HEK293 (cell line): ENCODE measurements around the gene APOLD1.

Experiments used
- CTCF ChIA-PET: fragments of 350-600 bp; formaldehyde crosslinking; extraction: SDS; loops from one replicate; lab custom pipeline; 2021; ENCODE audit warnings: antibody characterized with exemption; lab: Yijun Ruan, JAX
- POLR2A ChIA-PET: fragments of 300-600 bp; formaldehyde crosslinking; extraction: SDS; loops from one replicate; lab custom pipeline; 2020; ENCODE audit warnings: antibody characterized with exemption, inconsistent platforms; lab: Yijun Ruan, JAX
- H3K27ac ChIP-seq: fragments of 200-500 bp; sonication (Bioruptor generic); 2 replicates; pipeline ENCODE4 v1.5.1; 2014; ENCODE audit warnings: low read depth, low read length, control low read depth, inconsistent platforms; ENCODE audit errors: extremely low read depth
- H3K36me3 ChIP-seq, 2 experiments: fragments of 200-500 bp in 1 of 2; sonication (Bioruptor generic) in 1 of 2; 1 replicate in 1 of 2; 2 replicates in 1 of 2; pipeline ENCODE4 v1.5.1; 2014 to 2017; ENCODE audit warnings: inconsistent platforms in 2 of 2, low read length in 2 of 2; ENCODE audit not compliant: control insufficient read depth in 2 of 2, insufficient read depth in 1 of 2
- H3K4me1 ChIP-seq: fragments of 200-500 bp; sonication (Bioruptor generic); 2 replicates; pipeline ENCODE4 v1.5.1; 2014; ENCODE audit warnings: mild to moderate bottlenecking, low read length, inconsistent platforms; ENCODE audit not compliant: control insufficient read depth, insufficient read depth
- H3K4me3 ChIP-seq: 2 replicates; pipeline ENCODE4 v1.5.1; 2011; ENCODE audit warnings: low read depth, mild to moderate bottlenecking, control low read depth, low read length, moderate library complexity
- H3K9me3 ChIP-seq: fragments of 200-500 bp; sonication (Bioruptor generic); 2 replicates; pipeline ENCODE4 v1.5.1; 2014; ENCODE audit warnings: low read depth, low read length, inconsistent platforms; ENCODE audit not compliant: control insufficient read depth, insufficient read depth
- GLIS1 ChIP-seq: fragments of 450-650 bp; formaldehyde crosslinking; IDR thresholded peaks from 2 replicates; pipeline ENCODE4 v1.5.1; 2016; ENCODE audit warnings: missing biosample characterization, missing genetic modification characterization
- KLF17 ChIP-seq: fragments of 450-650 bp; formaldehyde crosslinking; IDR thresholded peaks from 2 replicates; pipeline ENCODE4 v1.5.1; 2016; ENCODE audit warnings: missing biosample characterization, missing genetic modification characterization
- OVOL3 ChIP-seq: fragments of 450-650 bp; formaldehyde crosslinking; IDR thresholded peaks from 2 replicates; pipeline ENCODE4 v1.5.1; 2016; ENCODE audit warnings: missing biosample characterization, missing genetic modification characterization
- SALL2 ChIP-seq: fragments of 450-650 bp; formaldehyde crosslinking; IDR thresholded peaks from 2 replicates; pipeline ENCODE4 v1.5.0; 2017; ENCODE audit warnings: missing biosample characterization, mild to moderate bottlenecking, missing genetic modification characterization, borderline replicate concordance
- SP3 ChIP-seq: fragments of 450-650 bp; formaldehyde crosslinking; IDR thresholded peaks from 2 replicates; pipeline ENCODE4 v1.5.1; 2016; ENCODE audit warnings: missing biosample characterization, missing genetic modification characterization
- ZBTB6 ChIP-seq: fragments of 450-650 bp; formaldehyde crosslinking; IDR thresholded peaks from 2 replicates; pipeline ENCODE4 v1.5.1; 2017; ENCODE audit warnings: missing biosample characterization, missing genetic modification characterization
- ZBTB8A ChIP-seq: fragments of 450-650 bp; formaldehyde crosslinking; IDR thresholded peaks from 2 replicates; pipeline ENCODE4 v1.5.1; 2016; ENCODE audit warnings: missing biosample characterization, missing genetic modification characterization
- ZNF221 ChIP-seq: fragments of 450-650 bp; formaldehyde crosslinking; IDR thresholded peaks from 2 replicates; pipeline ENCODE4 v1.5.1; 2017; ENCODE audit warnings: missing biosample characterization, missing genetic modification characterization, borderline replicate concordance
- ZNF23 ChIP-seq: fragments of 450-650 bp; formaldehyde crosslinking; IDR thresholded peaks from 2 replicates; pipeline ENCODE4 v1.5.1; 2016; ENCODE audit warnings: missing biosample characterization, missing genetic modification characterization, borderline replicate concordance
- ZNF354C ChIP-seq: fragments of 450-650 bp; formaldehyde crosslinking; IDR thresholded peaks from 2 replicates; pipeline ENCODE4 v1.5.1; 2016; ENCODE audit warnings: missing biosample characterization, missing genetic modification characterization, low read depth, borderline replicate concordance
- ZNF544 ChIP-seq: fragments of 450-650 bp; formaldehyde crosslinking; IDR thresholded peaks from 2 replicates; pipeline ENCODE4 v1.5.0; 2017; ENCODE audit warnings: missing biosample characterization, missing genetic modification characterization
- ZNF560 ChIP-seq: fragments of 450-650 bp; formaldehyde crosslinking; IDR thresholded peaks from 2 replicates; pipeline ENCODE4 v1.5.1; 2017; ENCODE audit warnings: missing biosample characterization, missing genetic modification characterization, borderline replicate concordance
- ZNF747 ChIP-seq: fragments of 450-650 bp; formaldehyde crosslinking; IDR thresholded peaks from 2 replicates; pipeline ENCODE4 v1.5.1; 2016; ENCODE audit warnings: missing biosample characterization, missing genetic modification characterization
- ZNF768 ChIP-seq: fragments of 450-650 bp; formaldehyde crosslinking; IDR thresholded peaks from 2 replicates; pipeline ENCODE4 v1.5.1; 2018; ENCODE audit warnings: missing biosample characterization, mild to moderate bottlenecking, missing genetic modification characterization
- ZNF776 ChIP-seq: fragments of 450-650 bp; formaldehyde crosslinking; IDR thresholded peaks from 2 replicates; pipeline ENCODE4 v1.5.0; 2017; ENCODE audit warnings: missing biosample characterization, missing genetic modification characterization, borderline replicate concordance
- ZNF791 ChIP-seq: fragments of 450-650 bp; formaldehyde crosslinking; IDR thresholded peaks from 2 replicates; pipeline ENCODE4 v1.5.1; 2016; ENCODE audit warnings: missing biosample characterization, missing genetic modification characterization
- ZSCAN23 ChIP-seq: fragments of 450-650 bp; formaldehyde crosslinking; IDR thresholded peaks from 2 replicates; pipeline ENCODE4 v1.5.1; 2016; ENCODE audit warnings: missing biosample characterization, missing genetic modification characterization
- ZSCAN4 ChIP-seq: fragments of 450-650 bp; formaldehyde crosslinking; IDR thresholded peaks from 2 replicates; pipeline ENCODE4 v1.5.1; 2017; ENCODE audit warnings: missing biosample characterization, missing genetic modification characterization
- TF ChIP-seq, protein P1 (sequence below): fragments of 450-650 bp; formaldehyde crosslinking; conservative IDR thresholded peaks from 2 replicates; pipeline ENCODE4 v1.5.1; 2016; ENCODE audit warnings: low read depth, missing biosample characterization, missing genetic modification characterization
- TF ChIP-seq, protein P2 (sequence below): fragments of 450-650 bp; formaldehyde crosslinking; IDR thresholded peaks from 2 replicates; pipeline ENCODE4 v1.5.1; 2016; ENCODE audit warnings: missing biosample characterization, missing genetic modification characterization
- TF ChIP-seq, protein P3 (sequence below): fragments of 450-650 bp; formaldehyde crosslinking; IDR thresholded peaks from 2 replicates; pipeline ENCODE4 v1.5.1; 2016; ENCODE audit warnings: missing biosample characterization, missing genetic modification characterization

Gene APOLD1

GRCh38 chr12:12777092-12777491 is 8.4 kb upstream of the APOLD1 start:
- TF ChIP-seq ZNF747 (tag by site-specific recombination) (no peak), ZSCAN4 (no peak), ZBTB6 (no peak)
- ChIA-PET POLR2A (no interaction called here), CTCF (no interaction called here)
- Histone ChIP-seq H3K27ac (no peak overlapping the region), H3K9me3 (no peaks in the 10 kb centered on the region), H3K4me1 (peaks cover 31% of the 10 kb centered on the region), H3K36me3 (no peaks in the 10 kb centered on the region), H3K4me3 (no peak overlapping the region)

GRCh38 chr12:12779007-12779406 is 6.5 kb upstream of the APOLD1 start:
- Histone ChIP-seq H3K4me3 (no peak overlapping the region), H3K27ac (no peak overlapping the region; the same call in 1 of the 2 replicates), H3K4me1 (peaks cover 31% of the 10 kb centered on the region), H3K36me3 (no peaks in the 10 kb centered on the region), H3K9me3 (no peaks in the 10 kb centered on the region)
- no peak for TF ChIP-seq SALL2 (tag by site-specific recombination)
- TF ChIP-seq, protein P1, sequence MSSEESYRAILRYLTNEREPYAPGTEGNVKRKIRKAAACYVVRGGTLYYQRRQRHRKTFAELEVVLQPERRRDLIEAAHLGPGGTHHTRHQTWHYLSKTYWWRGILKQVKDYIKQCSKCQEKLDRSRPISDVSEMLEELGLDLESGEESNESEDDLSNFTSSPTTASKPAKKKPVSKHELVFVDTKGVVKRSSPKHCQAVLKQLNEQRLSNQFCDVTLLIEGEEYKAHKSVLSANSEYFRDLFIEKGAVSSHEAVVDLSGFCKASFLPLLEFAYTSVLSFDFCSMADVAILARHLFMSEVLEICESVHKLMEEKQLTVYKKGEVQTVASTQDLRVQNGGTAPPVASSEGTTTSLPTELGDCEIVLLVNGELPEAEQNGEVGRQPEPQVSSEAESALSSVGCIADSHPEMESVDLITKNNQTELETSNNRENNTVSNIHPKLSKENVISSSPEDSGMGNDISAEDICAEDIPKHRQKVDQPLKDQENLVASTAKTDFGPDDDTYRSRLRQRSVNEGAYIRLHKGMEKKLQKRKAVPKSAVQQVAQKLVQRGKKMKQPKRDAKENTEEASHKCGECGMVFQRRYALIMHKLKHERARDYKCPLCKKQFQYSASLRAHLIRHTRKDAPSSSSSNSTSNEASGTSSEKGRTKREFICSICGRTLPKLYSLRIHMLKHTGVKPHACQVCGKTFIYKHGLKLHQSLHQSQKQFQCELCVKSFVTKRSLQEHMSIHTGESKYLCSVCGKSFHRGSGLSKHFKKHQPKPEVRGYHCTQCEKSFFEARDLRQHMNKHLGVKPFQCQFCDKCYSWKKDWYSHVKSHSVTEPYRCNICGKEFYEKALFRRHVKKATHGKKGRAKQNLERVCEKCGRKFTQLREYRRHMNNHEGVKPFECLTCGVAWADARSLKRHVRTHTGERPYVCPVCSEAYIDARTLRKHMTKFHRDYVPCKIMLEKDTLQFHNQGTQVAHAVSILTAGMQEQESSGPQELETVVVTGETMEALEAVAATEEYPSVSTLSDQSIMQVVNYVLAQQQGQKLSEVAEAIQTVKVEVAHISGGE (tag by site-specific recombination) = peak; percentile 86
- CTCF ChIA-PET = interaction anchor here (0.6 to 2.4 kb wide), 4 partner anchors 10 to 341 kb away, joined by 3 to 11 read pairs (median 4); no protein-coding TSS in a partner anchor
- POLR2A ChIA-PET = interaction anchor here (0.9 to 1.1 kb wide), 3 partner anchors 40 to 112 kb away, joined by 3 to 4 read pairs (median 3); no protein-coding TSS in a partner anchor

DNA sequence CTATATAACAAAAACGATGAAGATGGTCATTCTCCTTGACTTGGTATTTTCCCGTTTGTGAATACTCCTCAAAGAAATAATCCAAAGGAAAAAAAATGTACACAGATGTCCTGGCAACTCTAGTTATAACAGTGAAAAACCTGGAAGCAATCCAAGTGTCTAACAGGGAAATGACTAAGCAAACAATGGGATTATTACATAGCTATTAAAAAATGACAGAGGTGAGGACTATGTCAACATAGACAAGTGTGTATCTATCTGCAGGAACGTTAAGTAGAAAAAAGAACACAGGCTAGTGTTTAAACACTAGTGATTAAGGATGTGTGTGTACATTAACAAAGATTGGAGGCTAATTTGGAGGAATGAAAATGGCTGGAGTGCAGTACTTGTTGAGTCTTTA is 5.9 kb upstream of the APOLD1 start:
- Histone ChIP-seq H3K36me3 (no peaks in the 10 kb centered on the region), H3K27ac (no peak overlapping the region), H3K4me1 (peaks cover 31% of the 10 kb centered on the region), H3K9me3 (no peaks in the 10 kb centered on the region), H3K4me3 (no peak overlapping the region)
- POLR2A ChIA-PET = interaction anchor here (0.9 to 1.1 kb wide), 3 partner anchors 39 to 111 kb away, joined by 3 to 4 read pairs (median 3); no protein-coding TSS in a partner anchor
- CTCF ChIA-PET = interaction anchor here (0.6 to 2.4 kb wide), 4 partner anchors 10 to 341 kb away, joined by 3 to 11 read pairs (median 4); no protein-coding TSS in a partner anchor
- no peak for TF ChIP-seq ZNF221 (tag by site-specific recombination)
- TF ChIP-seq ZNF354C (tag by site-specific recombination) = no peak
- no peak for TF ChIP-seq SP3 (tag by site-specific recombination)
- TF ChIP-seq ZNF560 = no peak
- TF ChIP-seq ZSCAN23 (tag by site-specific recombination) = 0 out of 2 replicates have a peak, but pooled peaks have one; percentile 71
- no peak for TF ChIP-seq ZNF23 (tag by site-specific recombination)
- TF ChIP-seq, protein P2, sequence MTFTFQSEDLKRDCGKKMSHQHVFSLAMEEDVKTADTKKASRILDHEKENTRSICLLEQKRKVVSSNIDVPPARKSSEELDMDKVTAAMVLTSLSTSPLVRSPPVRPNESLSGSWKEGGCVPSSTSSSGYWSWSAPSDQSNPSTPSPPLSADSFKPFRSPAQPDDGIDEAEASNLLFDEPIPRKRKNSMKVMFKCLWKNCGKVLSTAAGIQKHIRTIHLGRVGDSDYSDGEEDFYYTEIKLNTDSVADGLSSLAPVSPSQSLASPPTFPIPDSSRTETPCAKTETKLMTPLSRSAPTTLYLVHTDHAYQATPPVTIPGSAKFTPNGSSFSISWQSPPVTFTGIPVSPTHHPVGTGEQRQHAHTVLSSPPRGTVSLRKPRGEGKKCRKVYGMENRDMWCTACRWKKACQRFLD (tag by site-specific recombination) = no peak
- peak; percentile 97 for TF ChIP-seq OVOL3
- TF ChIP-seq, protein P3, sequence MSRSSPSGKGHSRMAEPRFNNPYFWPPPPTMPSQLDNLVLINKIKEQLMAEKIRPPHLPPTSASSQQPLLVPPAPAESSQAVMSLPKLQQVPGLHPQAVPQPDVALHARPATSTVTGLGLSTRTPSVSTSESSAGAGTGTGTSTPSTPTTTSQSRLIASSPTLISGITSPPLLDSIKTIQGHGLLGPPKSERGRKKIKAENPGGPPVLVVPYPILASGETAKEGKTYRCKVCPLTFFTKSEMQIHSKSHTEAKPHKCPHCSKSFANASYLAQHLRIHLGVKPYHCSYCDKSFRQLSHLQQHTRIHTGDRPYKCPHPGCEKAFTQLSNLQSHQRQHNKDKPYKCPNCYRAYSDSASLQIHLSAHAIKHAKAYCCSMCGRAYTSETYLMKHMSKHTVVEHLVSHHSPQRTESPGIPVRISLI (tag by site-specific recombination) = peak; percentile 89
- no peak for TF ChIP-seq ZNF791
- no peak for TF ChIP-seq KLF17 (tag by site-specific recombination)
- TF ChIP-seq ZNF544 = no peak
- TF ChIP-seq ZNF747 (tag by site-specific recombination) = no peak
- TF ChIP-seq GLIS1 = peak; percentile 42; the same call in 1 of the 2 replicates
- no peak for TF ChIP-seq ZNF776 (tag by site-specific recombination)
- peak; percentile 54; the same call in 1 of the 2 replicates for TF ChIP-seq ZBTB8A (tag by site-specific recombination)
- TF ChIP-seq ZNF768 (tag by site-specific recombination) = no peak
